Endodermal cell (in vitro differentiated cells): ENCODE data around the gene LIMK1. TPM values are rescaled to one million over a fixed set of nuclear protein-coding genes. Genes with fewer than 3 reads are reported as not detected.

ENCODE experiments used
- DNase-seq: peaks from one replicate; pipeline ENCODE4 v3.0.0-alpha.2; 2017
- H3K27ac ChIP-seq: 2 replicates; pipeline ENCODE4 v1.5.1; 2013; ENCODE audit warnings: mild to moderate bottlenecking, low read depth, low read length, moderate library complexity
- H3K27me3 ChIP-seq: 2 replicates; pipeline ENCODE4 v1.6.1; 2013; ENCODE audit warnings: mild to moderate bottlenecking, low read length, moderate library complexity; ENCODE audit not compliant: insufficient read depth, control insufficient read depth, poor library complexity, severe bottlenecking
- H3K36me3 ChIP-seq: 2 replicates; pipeline ENCODE4 v1.7.0; 2013; ENCODE audit warnings: mild to moderate bottlenecking, low read length, moderate library complexity; ENCODE audit not compliant: control insufficient read depth, insufficient read depth
- H3K4me1 ChIP-seq: one replicate; pipeline ENCODE4 v1.7.0; 2013; ENCODE audit warnings: low read length; ENCODE audit not compliant: control insufficient read depth, insufficient read depth
- H3K4me3 ChIP-seq: 2 replicates; pipeline ENCODE4 v1.5.1; 2013; ENCODE audit warnings: mild to moderate bottlenecking, low read length, moderate library complexity
- H3K9ac ChIP-seq: 2 replicates; pipeline ENCODE4 v1.6.1; 2013; ENCODE audit warnings: mild to moderate bottlenecking, low read length, moderate library complexity; ENCODE audit not compliant: poor library complexity, severe bottlenecking; ENCODE audit errors: extremely low read depth
- H3K9me3 ChIP-seq: 2 replicates; pipeline ENCODE4 v1.6.1; 2013; ENCODE audit warnings: mild to moderate bottlenecking, low read length, moderate library complexity; ENCODE audit not compliant: control insufficient read depth
- H3K27ac Mint-ChIP-seq: 2 replicates; pipeline ENCODE4 v1.8.0; 2020; ENCODE audit warnings: mixed read lengths
- H3K27me3 Mint-ChIP-seq: 2 replicates; pipeline ENCODE4 v1.8.0; 2021; ENCODE audit warnings: mild to moderate bottlenecking, mixed read lengths; ENCODE audit not compliant: insufficient read depth
- H3K36me3 Mint-ChIP-seq: 2 replicates; pipeline ENCODE4 v1.8.0; 2020; ENCODE audit warnings: low read depth, mixed read lengths
- H3K4me1 Mint-ChIP-seq: 2 replicates; pipeline ENCODE4 v1.8.0; 2020; ENCODE audit warnings: mixed read lengths
- H3K4me3 Mint-ChIP-seq: 2 replicates; pipeline ENCODE4 v1.8.0; 2020; ENCODE audit warnings: mild to moderate bottlenecking, moderate library complexity, mixed read lengths
- H3K9me3 Mint-ChIP-seq: 2 replicates; pipeline ENCODE4 v1.8.0; 2020; ENCODE audit warnings: mild to moderate bottlenecking, mixed read lengths
- CTCF ChIP-seq: fragments of 200-600 bp; sonication (generic); conservative IDR thresholded peaks from 2 replicates; pipeline ENCODE4 v1.5.0; 2021; ENCODE audit warnings: antibody characterized with exemption, mild to moderate bottlenecking
- WGBS, 2 experiments: methylation state at CpG; one replicate each; pipeline versions ENCODE4 v1.1.5 to v1.1.7; 2013; ENCODE audit warnings: missing lambda C conversion rate in 2 of 2, mixed read lengths in 1 of 2; ENCODE audit not compliant: insufficient coverage in 1 of 2, insufficient read length in 1 of 2; 5-methylcytosine and 5-hydroxymethylcytosine counted together
- total RNA-seq, 2 donors: library from RNA; stranded (reverse); fragmentation: NEBNext Ultra II Directional in 1 of 2; extraction: Animal tissue kit (Norgen Biotek cat#: 25700) in 1 of 2; gene quantifications; 2 replicates in 1 of 2; 3 replicates in 1 of 2; pipeline ENCODE4 v1.2.1, GENCODE V29; 2021

Gene LIMK1
- total RNA-seq, 2 donors from 2014 or later: 83.9 TPM

GRCh38 chr7:74105992-74106391, 22.4 kb downstream of the LIMK1 start:
- H3K27me3 ChIP-seq: no peaks in the 10 kb centered on the region
- no peak overlapping the region for H3K4me3 ChIP-seq
- H3K27ac Mint-ChIP-seq: no peak overlapping the region
- no peaks in the 10 kb centered on the region for H3K4me1 Mint-ChIP-seq
- no peak for DNase-seq
- peaks cover 55% of the 10 kb centered on the region for H3K36me3 ChIP-seq
- H3K27me3 Mint-ChIP-seq: no peaks in the 10 kb centered on the region
- H3K9ac ChIP-seq: no peak overlapping the region
- H3K4me1 ChIP-seq: no peaks in the 10 kb centered on the region
- TF ChIP-seq CTCF: no peak
- no peak overlapping the region for H3K27ac ChIP-seq
- H3K4me3 Mint-ChIP-seq: no peak overlapping the region
- H3K9me3 ChIP-seq: no peaks in the 10 kb centered on the region
- H3K9me3 Mint-ChIP-seq: no peaks in the 10 kb centered on the region
- WGBS, 2 experiments: 91 to 94% methylated on average over 9 to 11 of the region's 11 CpGs
- peaks cover 66% of the 10 kb centered on the region for H3K36me3 Mint-ChIP-seq

- H3K9me3 ChIP-seq: no peaks in the 10 kb centered on the region
- peaks cover 73% of the 10 kb centered on the region for H3K36me3 Mint-ChIP-seq
- H3K9ac ChIP-seq: no peak overlapping the region
- no peaks in the 10 kb centered on the region for H3K27me3 ChIP-seq
- no peaks in the 10 kb centered on the region for H3K4me1 ChIP-seq
- no peak overlapping the region for H3K4me3 ChIP-seq
- no peak overlapping the region for H3K27ac ChIP-seq
- 94 to 97% methylated on average over 14 to 18 of the region's 18 CpGs for WGBS, 2 experiments
- H3K9me3 Mint-ChIP-seq: no peaks in the 10 kb centered on the region
- no peak for DNase-seq
- H3K36me3 ChIP-seq: peaks cover 59% of the 10 kb centered on the region
- no peak overlapping the region for H3K4me3 Mint-ChIP-seq
- TF ChIP-seq CTCF: no peak
- H3K27me3 Mint-ChIP-seq: no peaks in the 10 kb centered on the region
- H3K4me1 Mint-ChIP-seq: no peaks in the 10 kb centered on the region
- H3K27ac Mint-ChIP-seq: no peak overlapping the region
These were observed 23.2 kb downstream of the LIMK1 start for GRCh38 chr7:74106846-74107245.

- peak; percentile 86 for DNase-seq
- Mint-ChIP-seq H3K27me3 (no peaks in the 10 kb centered on the region), H3K27ac (peak overlapping the region; percentile 30), H3K4me1 (no peaks in the 10 kb centered on the region), H3K36me3 (peaks cover 63% of the 10 kb centered on the region), H3K9me3 (peaks cover 4% of the 10 kb centered on the region), H3K4me3 (no peak overlapping the region)
- Histone ChIP-seq H3K36me3 (peaks cover 37% of the 10 kb centered on the region), H3K4me3 (no peak overlapping the region), H3K9ac (no peak overlapping the region), H3K27me3 (no peaks in the 10 kb centered on the region), H3K4me1 (no peaks in the 10 kb centered on the region), H3K27ac (no peak overlapping the region), H3K9me3 (no peaks in the 10 kb centered on the region)
- 72 to 79% methylated on average over 9 to 17 of the region's 17 CpGs for WGBS, 2 experiments
- peak; percentile 52 for TF ChIP-seq CTCF
These were observed 31.7 kb downstream of the LIMK1 start for GRCh38 chr7:74115326-74115725.
